Uterus (tissue), 4 donors: ENCODE measurements around the gene DCBLD1. TPM values are rescaled to one million over a fixed set of nuclear protein-coding genes. Genes with fewer than 3 reads are reported as not detected.

ENCODE experiments used
- DNase-seq, 2 donors: peaks; one replicate each; pipeline ENCODE4 v3.0.0-alpha.2; 2019 to 2020
- H3K27ac ChIP-seq, 2 donors: fragments of 200-600 bp; sonication (generic); 1 replicate in 1 of 2; 2 replicates in 1 of 2; pipeline ENCODE4 v1.5.1; 2016 to 2018
- H3K27me3 ChIP-seq, 2 donors: fragments of 200-600 bp; sonication (generic); one replicate each; pipeline ENCODE4 v1.5.1; 2018 to 2019; ENCODE audit warnings: control low read depth in 1 of 2
- H3K36me3 ChIP-seq, 2 donors: fragments of 200-600 bp; sonication (generic); one replicate each; pipeline ENCODE4 v1.5.1; 2019; ENCODE audit warnings: control low read depth in 1 of 2
- H3K4me1 ChIP-seq, 2 donors: fragments of 200-600 bp; sonication (generic); one replicate each; pipeline ENCODE4 v1.5.1; 2018 to 2019; ENCODE audit warnings: control low read depth in 1 of 2
- H3K4me3 ChIP-seq, 2 donors: fragments of 200-600 bp; sonication (generic); 1 replicate in 1 of 2; 2 replicates in 1 of 2; pipeline ENCODE4 v1.5.1; 2018 to 2019; ENCODE audit warnings: mild to moderate bottlenecking in 1 of 2
- H3K9me3 ChIP-seq, 2 donors: fragments of 200-600 bp; sonication (generic); one replicate each; pipeline ENCODE4 v1.5.1; 2019; ENCODE audit warnings: control low read depth in 1 of 2
- POLR2A ChIP-seq, 2 donors: fragments of 450-650 bp; IDR thresholded peaks; one replicate each; pipeline ENCODE4 v1.6.1; 2016; ENCODE audit warnings: antibody characterized with exemption in 2 of 2, mild to moderate bottlenecking in 1 of 2, moderate library complexity in 1 of 2
- intact Hi-C: fragments of 100-400 bp; cut with DNase I; formaldehyde crosslinking; loops from one replicate; pipeline ENCODE4 v1.15.1; 2023; ENCODE audit warnings: low total_unique reads
- total RNA-seq, 4 donors: library from RNA; depleted of rRNA in 3 of 4; stranded (reverse); fragments of >200 nt in 3 of 4; gene quantifications; one replicate each; pipeline versions ENCODE4 v1.1.0 to v1.2.4, GENCODE V29; 2014 to 2023
- TF ChIP-seq, protein P1 (sequence below), 4 experiments: fragments of 200-600 bp in 2 of 4; fragments of 450-650 bp in 2 of 4; sonication (generic) in 2 of 4; IDR thresholded peaks; one replicate each; pipeline ENCODE4 v1.5.1; 2016 to 2019; ENCODE audit warnings: antibody characterized with exemption in 4 of 4, mild to moderate bottlenecking in 2 of 4, moderate library complexity in 1 of 4
- donor health status: DM: yes; HTN: yes; CAD: no.

The DCBLD1 gene
- total RNA-seq, 4 donors from 2014 or later = 2.4 to 15.5 (median 4.5) TPM

GRCh38 chr6:117489003-117489402 is 6.5 kb downstream of the DCBLD1 start:
- H3K4me3 ChIP-seq = no peak overlapping the region
- intact Hi-C loops = no loop called here

DNA sequence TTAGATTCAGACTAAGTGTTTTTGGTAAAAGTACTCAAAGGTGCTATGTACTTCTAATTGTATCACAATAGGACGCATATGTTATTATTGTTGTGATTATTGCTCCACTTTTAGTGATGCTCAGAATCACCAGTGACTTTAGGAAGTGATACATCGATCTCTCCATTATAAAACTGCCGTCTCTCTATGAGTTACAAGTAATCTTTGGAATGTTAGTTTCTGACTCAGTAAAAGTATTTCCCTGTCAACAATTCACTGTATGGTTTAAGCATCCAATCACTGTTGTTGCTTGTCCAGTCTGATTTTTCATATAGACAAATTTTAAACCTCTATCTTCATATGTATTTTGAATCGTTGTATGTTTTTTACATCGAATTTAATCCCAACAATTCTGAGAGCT is 9.4 kb downstream of the DCBLD1 start:
- Histone ChIP-seq H3K9me3 (no peaks in the 10 kb centered on the region), H3K4me1 (no peaks in the 10 kb centered on the region), H3K27me3 (no peaks in the 10 kb centered on the region), H3K36me3 (no peaks in the 10 kb centered on the region), H3K27ac (no peak overlapping the region), H3K4me3 (no peak overlapping the region)
- no peak for TF ChIP-seq POLR2A (IDR thresholded peaks at IDR 0.05)
- TF ChIP-seq, protein P1, sequence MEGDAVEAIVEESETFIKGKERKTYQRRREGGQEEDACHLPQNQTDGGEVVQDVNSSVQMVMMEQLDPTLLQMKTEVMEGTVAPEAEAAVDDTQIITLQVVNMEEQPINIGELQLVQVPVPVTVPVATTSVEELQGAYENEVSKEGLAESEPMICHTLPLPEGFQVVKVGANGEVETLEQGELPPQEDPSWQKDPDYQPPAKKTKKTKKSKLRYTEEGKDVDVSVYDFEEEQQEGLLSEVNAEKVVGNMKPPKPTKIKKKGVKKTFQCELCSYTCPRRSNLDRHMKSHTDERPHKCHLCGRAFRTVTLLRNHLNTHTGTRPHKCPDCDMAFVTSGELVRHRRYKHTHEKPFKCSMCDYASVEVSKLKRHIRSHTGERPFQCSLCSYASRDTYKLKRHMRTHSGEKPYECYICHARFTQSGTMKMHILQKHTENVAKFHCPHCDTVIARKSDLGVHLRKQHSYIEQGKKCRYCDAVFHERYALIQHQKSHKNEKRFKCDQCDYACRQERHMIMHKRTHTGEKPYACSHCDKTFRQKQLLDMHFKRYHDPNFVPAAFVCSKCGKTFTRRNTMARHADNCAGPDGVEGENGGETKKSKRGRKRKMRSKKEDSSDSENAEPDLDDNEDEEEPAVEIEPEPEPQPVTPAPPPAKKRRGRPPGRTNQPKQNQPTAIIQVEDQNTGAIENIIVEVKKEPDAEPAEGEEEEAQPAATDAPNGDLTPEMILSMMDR (IDR thresholded peaks at IDR 0.05) = no peak
- intact Hi-C loops = no loop called here
- no peak for DNase-seq

More at GRCh38 chr6:117489003-117489402, 6.5 kb downstream of the DCBLD1 start:
- no peak for TF ChIP-seq POLR2A (IDR thresholded peaks at IDR 0.05)
- TF ChIP-seq, protein P1 (IDR thresholded peaks at IDR 0.05) = no peak
- H3K27me3 ChIP-seq = no peaks in the 10 kb centered on the region
- no peaks in the 10 kb centered on the region for H3K9me3 ChIP-seq
- H3K27ac ChIP-seq = no peak overlapping the region
- no peaks in the 10 kb centered on the region for H3K36me3 ChIP-seq
- no peak for DNase-seq
- peaks cover 0 to 5% of the 10 kb centered on the region in 2 donors for H3K4me1 ChIP-seq

DNA sequence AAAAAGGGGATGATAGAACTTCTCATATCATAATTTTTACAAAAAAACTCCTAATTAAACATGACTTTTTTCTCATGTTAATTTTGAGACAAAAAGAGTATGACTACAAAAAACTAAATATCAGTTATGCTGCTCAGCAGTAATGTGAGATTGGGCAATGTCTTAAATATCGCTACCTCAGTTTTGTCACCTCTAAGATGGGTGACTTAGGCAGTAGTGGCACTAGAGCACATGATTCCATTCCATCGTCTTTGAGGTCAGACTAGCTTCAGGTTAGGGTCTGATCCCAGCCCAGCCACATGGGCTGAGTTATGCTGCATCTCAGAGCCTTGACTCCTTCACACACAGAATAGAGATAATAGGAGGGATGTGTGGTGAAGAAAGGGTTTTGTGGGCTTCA is 11.0 kb downstream of the DCBLD1 start:
- H3K4me3 ChIP-seq = no peak overlapping the region
- H3K27ac ChIP-seq = no peak overlapping the region
- TF ChIP-seq, protein P1 (IDR thresholded peaks at IDR 0.05) = no peak
- TF ChIP-seq POLR2A (IDR thresholded peaks at IDR 0.05) = no peak
- H3K4me1 ChIP-seq = no peaks in the 10 kb centered on the region
- no peak for DNase-seq
- intact Hi-C loops = no loop called here
- H3K27me3 ChIP-seq = no peaks in the 10 kb centered on the region
- H3K36me3 ChIP-seq = no peaks in the 10 kb centered on the region
- H3K9me3 ChIP-seq = no peaks in the 10 kb centered on the region

- intact Hi-C loops = no loop called here
Observed at GRCh38 chr6:117494283-117494682, 11.8 kb downstream of the DCBLD1 start.

DNA sequence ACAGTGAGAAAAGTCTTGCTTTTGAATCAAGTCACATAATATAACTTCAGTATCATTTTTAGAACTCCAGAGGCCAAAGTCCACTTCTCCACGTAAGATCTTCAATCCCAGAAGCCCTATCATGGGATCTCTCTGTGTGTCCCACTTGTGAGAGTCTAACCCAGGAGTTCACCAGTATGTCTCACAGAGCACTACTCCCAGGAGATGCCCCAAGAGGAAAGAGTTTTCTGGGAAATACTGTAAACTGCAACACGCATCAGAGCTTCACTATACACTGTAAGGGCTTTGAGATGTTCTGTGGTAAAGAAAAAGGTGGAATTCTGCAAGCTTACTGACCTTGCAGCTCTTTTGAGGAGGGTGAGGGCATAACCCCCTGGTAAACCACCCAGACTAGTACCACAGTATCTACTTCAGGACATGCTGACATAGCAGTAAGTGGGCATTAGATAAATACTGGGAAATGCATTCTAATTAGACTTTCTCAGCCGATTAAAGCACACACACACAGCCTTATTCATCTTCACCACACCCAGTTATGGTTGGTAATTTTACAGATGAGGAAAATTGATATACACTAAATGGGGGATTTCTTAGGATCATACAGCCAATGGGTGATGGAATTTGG is 12.3 kb downstream of the DCBLD1 start:
- Histone ChIP-seq H3K27ac (peak overlapping the region in 1 of 2 donors; percentile 20), H3K36me3 (no peaks in the 10 kb centered on the region), H3K27me3 (no peaks in the 10 kb centered on the region), H3K4me1 (no peaks in the 10 kb centered on the region), H3K9me3 (no peaks in the 10 kb centered on the region), H3K4me3 (no peak overlapping the region)
- intact Hi-C loops = no loop called here
- no peak for DNase-seq
- TF ChIP-seq, protein P1 (IDR thresholded peaks at IDR 0.05) = no peak
- no peak for TF ChIP-seq POLR2A (IDR thresholded peaks at IDR 0.05)

More at GRCh38 chr6:117494283-117494682, 11.8 kb downstream of the DCBLD1 start:
- no peak for TF ChIP-seq POLR2A (IDR thresholded peaks at IDR 0.05)
- TF ChIP-seq, protein P1 (IDR thresholded peaks at IDR 0.05) = no peak
- H3K27ac ChIP-seq = peak overlapping the region in 1 of 2 donors; percentile 20
- DNase-seq = no peak
- no peaks in the 10 kb centered on the region for H3K27me3 ChIP-seq
- H3K9me3 ChIP-seq = no peaks in the 10 kb centered on the region
- no peaks in the 10 kb centered on the region for H3K4me1 ChIP-seq
- no peak overlapping the region for H3K4me3 ChIP-seq
- H3K36me3 ChIP-seq = no peaks in the 10 kb centered on the region
